K562 (cell line): ENCODE results near the gene B4GALNT2. TPM values are rescaled to one million over a fixed set of nuclear protein-coding genes. Genes with fewer than 3 reads are reported as not detected.

Experiments
- ATAC-seq: fragments of 200-7000 bp; cut with Tn5 transposase; 3 replicates; pipeline ENCODE4 v1.9.1; 2020; ENCODE audit warnings: moderate library complexity
- BruUV-seq: library from RNA; stranded (reverse); fragments of 400-500 nt; replicated peaks from 2 replicates; lab custom pipeline; 2021; lab: Mats Ljungman, UMichigan
- CTCF ChIA-PET: fragments of 300-600 bp; formaldehyde crosslinking; extraction: SDS; loops from one replicate; lab custom pipeline; 2021; ENCODE audit warnings: low intra/inter-chr PET ratio; lab: Yijun Ruan, JAX
- POLR2A ChIA-PET: fragments of 300-600, 350-650 bp; sonication (Branson Sonifier 250); formaldehyde crosslinking; extraction: SDS; loops from one replicate; lab custom pipeline; 2021; ENCODE audit warnings: antibody characterized with exemption, inconsistent platforms; lab: Yijun Ruan, JAX
- DNase-seq, 4 experiments: peaks; one replicate each; pipeline versions ENCODE4 v3.0.0 to v3.0.0-alpha.2; 2011 to 2018; ENCODE audit warnings: low spot score in 3 of 4, mixed read lengths in 3 of 4; ENCODE audit errors: extremely low read depth in 1 of 4
- FAIRE-seq: peaks from 2 replicates; lab custom pipeline; 2011; peaks lifted over from hg19 to GRCh38; lab: Jason Lieb, UNC
- H2AFZ ChIP-seq: 2 replicates; pipeline ENCODE4 v1.6.0; 2011; ENCODE audit warnings: low read depth, low read length, control low read depth, inconsistent platforms
- H3K27ac ChIP-seq: fragments of 200-600 bp; 3 replicates; pipeline ENCODE4 v1.8.0; 2011; ENCODE audit warnings: low read depth, mild to moderate bottlenecking, control low read depth, inconsistent platforms, low read length, moderate library complexity, mixed read lengths; ENCODE audit errors: extremely low read depth
- H3K27me3 ChIP-seq, 2 experiments: fragments of 300-600 bp in 1 of 2; 2 replicates in 1 of 2; 3 replicates in 1 of 2; pipeline versions ENCODE4 v1.6.0 to v1.8.0; 2011; ENCODE audit warnings: inconsistent platforms in 2 of 2, low read length in 2 of 2, mild to moderate bottlenecking in 1 of 2, mixed read lengths in 1 of 2, moderate library complexity in 1 of 2; ENCODE audit not compliant: control insufficient read depth in 2 of 2, insufficient read depth in 2 of 2
- H3K36me3 ChIP-seq: fragments of 300-600 bp; 3 replicates; pipeline ENCODE4 v1.8.0; 2011; ENCODE audit warnings: mild to moderate bottlenecking, low read length, inconsistent platforms; ENCODE audit not compliant: control insufficient read depth, insufficient read depth
- H3K4me1 ChIP-seq, 2 experiments: fragments of 200-600 bp in 1 of 2; replicated peaks in 1 of 2; 2 replicates in 1 of 2; 3 replicates in 1 of 2; pipeline versions ENCODE4 v1.5.1 to v1.8.0; 2011; ENCODE audit warnings: inconsistent platforms in 2 of 2, low read length in 2 of 2, mild to moderate bottlenecking in 1 of 2, mixed read lengths in 1 of 2, moderate library complexity in 1 of 2; ENCODE audit not compliant: control insufficient read depth in 2 of 2, insufficient read depth in 2 of 2
- H3K4me2 ChIP-seq: 2 replicates; pipeline ENCODE4 v1.6.1; 2011; ENCODE audit warnings: low read length, control low read depth, inconsistent platforms, mixed read lengths; ENCODE audit not compliant: insufficient read depth
- H3K4me3 ChIP-seq: fragments of 200-600 bp; sonication (generic), shearing (Covaris generic); 2 replicates; pipeline ENCODE4 v1.5.1; 2016; ENCODE audit warnings: control low read depth, inconsistent platforms
- H3K79me2 ChIP-seq: fragments of 200-600 bp; 3 replicates; pipeline ENCODE4 v1.8.0; 2011; ENCODE audit warnings: low read length, inconsistent platforms; ENCODE audit not compliant: control insufficient read depth, insufficient read depth
- H3K9ac ChIP-seq, 2 experiments: 2 replicates each; pipeline versions ENCODE4 v1.6.0 to v1.6.1; 2011; ENCODE audit warnings: low read depth in 2 of 2, low read length in 2 of 2, control low read depth in 1 of 2, inconsistent platforms in 1 of 2, mild to moderate bottlenecking in 1 of 2, mixed read lengths in 1 of 2; ENCODE audit not compliant: insufficient read depth in 1 of 2
- H3K9me1 ChIP-seq: one replicate; pipeline ENCODE4 v1.6.0; 2011; ENCODE audit warnings: inconsistent platforms, mild to moderate bottlenecking, low read length, moderate library complexity; ENCODE audit not compliant: control insufficient read depth, insufficient read depth
- H3K9me3 ChIP-seq: replicated peaks from 2 replicates; pipeline ENCODE4 v1.5.1; 2011; ENCODE audit warnings: low read depth, low read length, inconsistent platforms; ENCODE audit not compliant: control insufficient read depth, insufficient read depth
- H4K20me1 ChIP-seq: replicated peaks from 2 replicates; pipeline ENCODE4 v1.6.1; 2011; ENCODE audit warnings: low read length, inconsistent platforms, mixed read lengths; ENCODE audit not compliant: control insufficient read depth, insufficient read depth
- CLOCK ChIP-seq: fragments of 250-450 bp; sonication (Bioruptor Pico); IDR thresholded peaks from 2 replicates; pipeline ENCODE4 v1.4.0; 2020; ENCODE audit warnings: mild to moderate bottlenecking, moderate library complexity, borderline replicate concordance
- POLR2H ChIP-seq: IDR thresholded peaks from 2 replicates; pipeline ENCODE4 v1.6.1; 2016; ENCODE audit warnings: missing genetic modification characterization, low read depth, mild to moderate bottlenecking, control low read depth, missing compliant biosample characterization, moderate library complexity
- SMAD1 ChIP-seq: fragments of 150-350 bp; IDR thresholded peaks from 2 replicates; pipeline ENCODE4 v1.6.1; 2014; ENCODE audit warnings: low read length, low read depth; ENCODE audit not compliant: partially characterized antibody
- SREBF1 ChIP-seq: fragments of 150-350 bp; IDR thresholded peaks from 2 replicates; pipeline ENCODE4 v1.6.1; 2014; ENCODE audit warnings: antibody characterized with exemption, low read depth, low read length, borderline replicate concordance
- STAT5B ChIP-seq: fragments of 250-450 bp; sonication (Bioruptor Pico); IDR thresholded peaks from 2 replicates; pipeline ENCODE4 v1.8.0; 2021; ENCODE audit warnings: mild to moderate bottlenecking, inconsistent platforms
- TAL1 ChIP-seq: fragments of 450-650 bp; IDR thresholded peaks from 2 replicates; pipeline ENCODE4 v1.6.1; 2016; ENCODE audit warnings: mild to moderate bottlenecking
- TRIM24 ChIP-seq, 2 experiments: fragments of 450-650 bp; IDR thresholded peaks; 2 replicates each; pipeline ENCODE4 v1.6.1; 2016
- ZBTB12 ChIP-seq: fragments of 250-450 bp; sonication (Bioruptor Pico); IDR thresholded peaks from 2 replicates; pipeline ENCODE4 v1.4.0; 2020
- ZNF165 ChIP-seq: fragments of 250-450 bp; sonication (Bioruptor Pico); IDR thresholded peaks from 2 replicates; pipeline ENCODE4 v1.4.0; 2020; ENCODE audit warnings: borderline replicate concordance
- ZNF316 ChIP-seq: fragments of 450-650 bp; IDR thresholded peaks from 2 replicates; pipeline ENCODE4 v1.6.1; 2016
- ZNF764 ChIP-seq: fragments of 250-450 bp; sonication (Bioruptor Pico); IDR thresholded peaks from 2 replicates; pipeline ENCODE4 v1.4.0; 2020; ENCODE audit warnings: low read depth, mild to moderate bottlenecking, moderate library complexity
- ZNF780A ChIP-seq: fragments of 250-450 bp; sonication (Bioruptor Pico); IDR thresholded peaks from 2 replicates; pipeline ENCODE4 v1.5.0; 2021; ENCODE audit warnings: mild to moderate bottlenecking
- in situ Hi-C: fragments of 300-500 bp; cut with MboI; formaldehyde crosslinking; loops from 4 replicates; pipeline ENCODE4 v1.15.0; 2018; ENCODE audit warnings: inconsistent platforms, mixed read lengths
- intact Hi-C: fragments of 100-400 bp; cut with micrococcal nuclease; formaldehyde crosslinking; loops from 2 replicates; pipeline ENCODE4 v1.14.2; 2022
- polyA plus RNA-seq, 8 experiments: library from polyadenylated mRNA; depleted of rRNA in 4 of 8; stranded (reverse) in 5 of 8; unstranded in 3 of 8; fragments of >200 nt; fragmentation: Nextera tagmentation in 2 of 8; fragmentation: Illumina TruSeq in 1 of 8; extraction: Ambion mirVana in 2 of 8; extraction: Trizol in 1 of 8; gene quantifications; 2 replicates each; pipeline versions ENCODE4 v1.2.1 to v1.2.3, GENCODE V29; 2011 to 2014; ENCODE audit warnings: inconsistent platforms in 1 of 8, missing spikeins in 1 of 8
- total RNA-seq, 7 experiments: library from RNA; depleted of rRNA in 6 of 7; stranded (reverse); fragments of >200 nt in 6 of 7; fragmentation: Illumina TruSeq in 2 of 7; extraction: Trizol in 2 of 7; gene quantifications; 2 replicates each; pipeline versions ENCODE4 v1.2.1 to v1.2.3, GENCODE V29; 2011 to 2021; ENCODE audit warnings: low replicate concordance in 1 of 7

B4GALNT2 gene
- total and polyA plus RNA-seq, 9 of the 15 experiments (the other 6 are each of a cell fraction or from before 2014, with no cell fraction given): not detected

DNA sequence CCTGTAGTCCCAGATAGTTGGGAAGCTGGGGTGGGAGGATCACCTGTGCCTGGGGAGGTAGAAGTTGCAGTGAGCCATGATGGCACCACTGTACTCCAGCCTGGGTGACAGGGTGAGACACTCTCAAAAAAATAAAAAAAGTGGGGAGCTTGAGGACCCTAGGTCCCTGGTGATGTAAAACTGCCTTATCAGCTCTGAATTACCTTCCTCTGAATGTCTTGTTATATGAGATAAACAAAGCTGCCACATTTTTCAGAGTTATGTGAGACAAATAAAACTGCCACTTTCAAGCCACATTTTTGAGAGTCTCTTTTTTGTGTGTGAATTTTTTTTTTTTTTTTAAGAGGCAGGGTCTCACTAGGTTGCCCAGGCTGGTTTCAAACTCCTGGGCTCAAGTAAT, 32.0 kb upstream of the B4GALNT2 start:
- peaks cover 0 to 16% of the 10 kb centered on the region in 2 experiments; a peak in 4 of 5 replicates for H3K4me1 ChIP-seq

More for the DNA sequence above, 32.0 kb upstream of the B4GALNT2 start:
- no peaks in the 10 kb centered on the region for H3K9me1 ChIP-seq
- H2AFZ ChIP-seq: no peak overlapping the region
- H3K4me3 ChIP-seq: no peak overlapping the region
- TF ChIP-seq TAL1 (peak; percentile 25; the same call in 1 of the 2 replicates), ZNF780A (no peak), STAT5B (no peak), ZNF764 (no peak), ZNF316 (0 out of 2 replicates have a peak, but pooled peaks have one; percentile 4), CLOCK (CRISPR knock-in tag) (no peak), ZNF165 (CRISPR knock-in tag) (no peak), POLR2H (tag) (no peak), ZBTB12 (no peak), SMAD1 (no peak), TRIM24 (IDR thresholded peaks at IDR 0.05) (no peak), SREBF1 (no peak)
- in situ Hi-C loops: no loop called here
- BruUV-seq: no TSS peak
- no peak overlapping the region for H3K4me2 ChIP-seq
- H3K79me2 ChIP-seq: no peaks in the 10 kb centered on the region
- 0 out of 5 replicates have a peak, but pooled peaks cover 0 to 4% of the 10 kb centered on the region in 2 experiments for H3K27me3 ChIP-seq
- no peaks in the 10 kb centered on the region for H3K9me3 ChIP-seq
- FAIRE-seq: no peak
- no peak for ATAC-seq
- H3K36me3 ChIP-seq: no peaks in the 10 kb centered on the region
- H4K20me1 ChIP-seq: no peaks in the 10 kb centered on the region
- DNase-seq: no peak
- intact Hi-C loops: no loop called here
- POLR2A ChIA-PET: interaction anchor here (0.6 kb wide), 2 partner anchors 208 to 1477 kb away, joined by 3 to 4 read pairs; partner anchors contain the start of gene ATP5MC1
- no peak overlapping the region for H3K27ac ChIP-seq
- no peak overlapping the region for H3K9ac ChIP-seq
- CTCF ChIA-PET: no interaction called here
